ENCODE data around the gene CT45A1. TPM values are rescaled to one million over a fixed set of nuclear protein-coding genes. Genes with fewer than 3 reads are reported as not detected.
"Not testable (repeated sequence)": the region's sequence is repeated elsewhere in the genome, so short reads cannot be mapped to it uniquely, and the experiment has no call there.

CT45A1 gene
- polyA plus RNA-seq, 2 of the 4 experiments (the other 2 are of a cell fraction), result not detected

DNA sequence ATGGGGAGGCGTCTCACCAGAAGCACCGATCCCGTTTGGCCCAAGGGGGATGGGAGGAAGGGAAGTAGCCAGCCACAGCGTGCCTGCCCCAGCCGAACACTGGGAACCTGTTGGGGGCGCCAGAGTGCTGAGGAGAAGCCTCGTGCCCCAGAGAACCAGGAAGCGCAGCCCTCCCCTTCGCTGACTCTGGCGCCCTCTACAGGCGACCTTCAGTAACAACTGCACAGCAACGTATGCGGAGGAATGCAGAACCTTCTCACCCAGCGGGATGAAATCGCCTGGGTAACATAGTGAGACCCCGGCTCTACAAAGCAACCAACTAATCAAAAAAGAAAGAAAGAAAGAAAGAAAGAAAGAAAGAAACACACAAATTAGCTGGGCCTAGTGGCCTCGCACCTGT, 54.7 kb downstream of the CT45A1 start, which contains the start of gene CT45A3:
TSS of gene CT45A3 (minus strand) at position 101 of the 400 bp plus-strand sequence. CDS start 3,747 bp downstream, outside the sequence.
- H3K4me3 ChIP-seq; ATAC-seq; POLR2A ChIA-PET; CTCF ChIA-PET; H3K4me2 ChIP-seq; H3K9me3 ChIP-seq; H3K4me1 ChIP-seq; DNase-seq (ENCODE audit: low read depth in 1 of 2, low spot score in 1 of 2); FAIRE-seq; H3K27ac ChIP-seq: not testable (repeated sequence)
- WGBS (ENCODE audit: missing lambda C conversion rate), result no CpG with 5 or more reads among the region's 17 CpGs

Small RNAs within 50 kb of the gene (small RNA-seq; reads per million reads assigned to genes)
- gene AC240442.1, result 0 reads per million in 6 experiments

Other genes starting within 250 kb of the CT45A1 start
- gene INTS6L, start 193.0 kb upstream of the CT45A1 start, polyA plus RNA-seq (2011; rRNA removed), result 0.40 and 0.46 TPM in 2 replicates
- gene INTS6L, start 193.0 kb upstream of the CT45A1 start, polyA plus RNA-seq (2017; fragmentation: RNase III; extraction: RNeasy Plus Mini Kit Qiagen cat#74134 plus additional on column Dnase treatment), result 0.16 to 0.30 TPM (median 0.19 TPM) in 3 replicates
- gene CT45A3, start 54.6 kb downstream of the CT45A1 start, polyA plus RNA-seq (2011; rRNA removed), result 0.24 and 0.41 TPM in 2 replicates
- gene CT45A3, start 54.6 kb downstream of the CT45A1 start, polyA plus RNA-seq (2017; fragmentation: RNase III; extraction: RNeasy Plus Mini Kit Qiagen cat#74134 plus additional on column Dnase treatment), result not detected in 3 replicates
- 0.10 TPM in 1 of 2 replicates, not detected in the other for gene CT45A5, start 71.9 kb downstream of the CT45A1 start, polyA plus RNA-seq (2011; rRNA removed)
- gene CT45A5, start 71.9 kb downstream of the CT45A1 start, polyA plus RNA-seq (2017; fragmentation: RNase III; extraction: RNeasy Plus Mini Kit Qiagen cat#74134 plus additional on column Dnase treatment), result not detected in 3 replicates
- gene CT45A6, start 89.1 kb downstream of the CT45A1 start, polyA plus RNA-seq (2011; rRNA removed), result not detected in 2 replicates
- gene CT45A6, start 89.1 kb downstream of the CT45A1 start, polyA plus RNA-seq (2017; fragmentation: RNase III; extraction: RNeasy Plus Mini Kit Qiagen cat#74134 plus additional on column Dnase treatment), result not detected in 3 replicates
- gene CT45A2, start 106.4 kb downstream of the CT45A1 start, polyA plus RNA-seq (2011; rRNA removed), result not detected in 2 replicates
- not detected in 3 replicates for gene CT45A2, start 106.4 kb downstream of the CT45A1 start, polyA plus RNA-seq (2017; fragmentation: RNase III; extraction: RNeasy Plus Mini Kit Qiagen cat#74134 plus additional on column Dnase treatment)
- not detected in 2 replicates for gene CT45A7, start 123.6 kb downstream of the CT45A1 start, polyA plus RNA-seq (2011; rRNA removed)
- not detected in 3 replicates for gene CT45A7, start 123.6 kb downstream of the CT45A1 start, polyA plus RNA-seq (2017; fragmentation: RNase III; extraction: RNeasy Plus Mini Kit Qiagen cat#74134 plus additional on column Dnase treatment)
- gene CT45A8, start 140.9 kb downstream of the CT45A1 start, polyA plus RNA-seq (2011; rRNA removed), result not detected in 2 replicates
- not detected in 3 replicates for gene CT45A8, start 140.9 kb downstream of the CT45A1 start, polyA plus RNA-seq (2017; fragmentation: RNase III; extraction: RNeasy Plus Mini Kit Qiagen cat#74134 plus additional on column Dnase treatment)
- gene CT45A9, start 158.2 kb downstream of the CT45A1 start, polyA plus RNA-seq (2011; rRNA removed), result not detected in 2 replicates
- not detected in 3 replicates for gene CT45A9, start 158.2 kb downstream of the CT45A1 start, polyA plus RNA-seq (2017; fragmentation: RNase III; extraction: RNeasy Plus Mini Kit Qiagen cat#74134 plus additional on column Dnase treatment)
- gene CT45A10, start 179.8 kb downstream of the CT45A1 start, polyA plus RNA-seq (2011; rRNA removed), result 0.16 and 0.22 TPM in 2 replicates
- not detected in 3 replicates for gene CT45A10, start 179.8 kb downstream of the CT45A1 start, polyA plus RNA-seq (2017; fragmentation: RNase III; extraction: RNeasy Plus Mini Kit Qiagen cat#74134 plus additional on column Dnase treatment)
- gene SAGE1, start 180.1 kb downstream of the CT45A1 start, polyA plus RNA-seq (2011; rRNA removed), result 0.06 and 0.09 TPM in 2 replicates
- 0.03 to 0.05 TPM (median 0.04 TPM) in 3 replicates for gene SAGE1, start 180.1 kb downstream of the CT45A1 start, polyA plus RNA-seq (2017; fragmentation: RNase III; extraction: RNeasy Plus Mini Kit Qiagen cat#74134 plus additional on column Dnase treatment)

Data from A549 (cell line).